GM23248 (cell line): ENCODE measurements around the gene EML5.

Experiments
- EZH2 ChIP-seq: fragments of 200-600 bp; sonication (generic); IDR thresholded peaks from 2 replicates; pipeline ENCODE4 v1.6.1; 2018; ENCODE audit warnings: antibody characterized with exemption, mild to moderate bottlenecking; ENCODE audit not compliant: insufficient read depth, poor library complexity, severe bottlenecking
- EZH2phosphoT487 ChIP-seq: fragments of 200-600 bp; sonication (generic); IDR thresholded peaks from 2 replicates; pipeline ENCODE4 v1.6.1; 2018; ENCODE audit warnings: antibody characterized with exemption, moderate library complexity, mild to moderate bottlenecking, low read depth; ENCODE audit not compliant: insufficient read depth

GRCh38 chr14:88576222-88576621 lies 216.5 kb downstream of the EML5 start:
- TF ChIP-seq EZH2 (no peak), EZH2phosphoT487 (no peak)
